Measurements from ENCODE around the gene DIO3. TPM values are rescaled to one million over a fixed set of nuclear protein-coding genes. Genes with fewer than 3 reads are reported as not detected.
"Not testable (repeated sequence)": the region's sequence is repeated elsewhere in the genome, so short reads cannot be mapped to it uniquely, and the experiment has no call there.

The DIO3 gene
- polyA plus RNA-seq, 12 donors = 1.3 to 6.8 (median 4.3) TPM; not detected in 1

DNA sequence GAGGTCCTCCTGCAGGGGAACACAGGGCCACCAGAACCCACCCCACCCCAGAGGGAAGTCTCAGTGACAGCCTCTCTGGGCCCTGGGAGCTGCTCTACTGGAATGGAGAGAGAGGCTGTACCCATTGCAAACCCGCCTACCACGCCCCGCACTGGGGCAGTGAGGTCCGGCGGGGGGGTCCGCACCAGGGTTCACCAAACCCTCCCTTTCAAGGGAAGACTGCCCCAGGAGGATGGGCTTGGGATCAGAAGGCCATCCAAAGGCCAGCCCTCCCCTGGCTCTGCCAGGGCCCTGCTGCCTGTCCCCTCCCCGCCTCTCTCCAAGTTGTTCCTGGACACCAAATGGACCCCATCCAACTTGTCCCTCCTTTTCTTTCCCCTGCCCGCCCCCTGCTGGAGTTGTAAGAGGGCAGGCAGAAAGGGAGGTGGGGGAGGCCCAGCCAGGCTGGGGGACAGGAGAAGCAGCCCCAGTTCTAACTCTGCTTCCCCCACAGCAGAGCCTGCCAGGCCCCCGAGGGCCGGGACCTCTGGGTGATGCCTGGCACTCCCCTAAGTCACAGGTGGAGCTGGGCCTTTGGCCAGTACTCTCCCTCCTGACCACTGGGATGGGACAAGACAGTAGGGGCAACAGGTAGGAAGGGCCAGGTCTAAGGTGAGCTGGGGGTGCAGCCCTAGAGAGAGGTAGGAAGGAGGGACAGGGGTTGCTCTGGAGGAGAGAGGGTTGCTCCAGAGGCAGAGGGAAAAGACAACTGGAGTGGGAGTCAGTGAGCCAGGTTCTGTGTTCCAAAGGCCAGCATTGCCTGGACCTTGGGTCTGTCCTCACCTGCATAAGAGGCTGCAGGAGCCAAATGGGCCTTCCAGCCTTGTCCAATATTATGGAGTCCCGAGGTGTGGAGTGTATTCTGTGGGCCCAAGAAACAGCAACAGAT lies 3.2 kb upstream of the DIO3 start:
- no peak for DNase-seq

DNA sequence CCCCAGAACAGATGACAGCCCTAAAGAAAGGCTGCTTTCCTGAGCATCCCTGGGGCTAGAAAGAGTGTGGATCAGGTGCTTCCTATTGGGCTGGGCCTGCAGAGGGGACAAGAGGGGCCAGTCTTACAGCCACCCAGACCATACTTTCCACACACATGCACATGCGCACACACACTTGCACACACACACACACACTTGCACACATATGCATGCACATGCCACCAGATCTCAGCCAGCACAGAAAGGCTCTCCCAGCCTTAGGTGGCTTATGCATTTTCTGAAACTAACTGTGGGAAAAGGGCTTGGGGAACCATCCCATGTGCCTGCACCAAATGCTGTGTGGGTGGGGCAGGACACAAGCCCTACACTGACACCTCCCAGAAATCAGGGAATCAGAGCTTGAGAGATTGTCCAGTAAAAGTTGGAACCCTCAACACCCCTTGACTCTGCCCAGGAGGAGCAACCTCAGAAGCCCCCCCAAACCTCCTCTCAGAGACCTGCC lies 2.5 kb upstream of the DIO3 start:
- DNase-seq = no peak

- no peak for DNase-seq
Observed at GRCh38 chr14:101559250-101559623, 2.1 kb upstream of the DIO3 start.

- DNase-seq = peak; percentile 46
Observed at GRCh38 chr14:101559624-101560533, 1.4 kb upstream of the DIO3 start.

DNA sequence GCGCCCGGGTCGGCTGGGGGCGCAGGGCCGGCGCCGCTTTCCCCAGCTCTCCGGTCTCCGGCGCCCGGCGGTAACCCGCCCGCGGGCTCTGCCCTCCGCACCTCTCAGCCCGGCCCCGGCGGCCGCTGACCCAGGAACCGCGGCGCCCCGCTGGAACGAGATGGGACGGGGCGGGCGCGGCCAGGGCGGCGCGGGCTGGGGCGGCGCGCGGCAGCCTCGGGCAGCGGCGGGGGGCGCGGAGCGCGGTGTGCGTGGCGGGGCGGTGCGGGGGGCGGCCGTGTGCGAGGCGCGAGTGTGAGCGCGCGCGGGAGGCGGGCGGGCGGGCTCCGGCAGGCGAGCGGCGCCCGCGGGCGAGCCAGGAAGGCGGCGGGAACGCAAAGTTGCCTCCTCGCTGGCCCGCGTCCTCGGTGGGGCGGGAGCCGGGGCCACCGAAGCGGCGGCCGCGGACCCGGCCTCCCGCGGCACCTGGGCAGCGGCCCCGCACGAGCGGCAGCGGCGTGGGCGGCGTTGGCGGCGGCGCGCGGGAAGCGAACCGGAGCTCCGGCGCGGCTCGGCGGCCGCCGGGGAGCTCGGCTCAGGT lies 671 bp upstream of the DIO3 start:
- DNase-seq = no peak

- no peak for DNase-seq
Observed at GRCh38 chr14:101561897-101562490, 699 bp downstream of the DIO3 start.

GRCh38 chr14:101562659-101563351 lies 1.5 kb downstream of the DIO3 start:
- DNase-seq = no peak

GRCh38 chr14:101563352-101563653 lies 2.0 kb downstream of the DIO3 start:
- DNase-seq = no peak

DNA sequence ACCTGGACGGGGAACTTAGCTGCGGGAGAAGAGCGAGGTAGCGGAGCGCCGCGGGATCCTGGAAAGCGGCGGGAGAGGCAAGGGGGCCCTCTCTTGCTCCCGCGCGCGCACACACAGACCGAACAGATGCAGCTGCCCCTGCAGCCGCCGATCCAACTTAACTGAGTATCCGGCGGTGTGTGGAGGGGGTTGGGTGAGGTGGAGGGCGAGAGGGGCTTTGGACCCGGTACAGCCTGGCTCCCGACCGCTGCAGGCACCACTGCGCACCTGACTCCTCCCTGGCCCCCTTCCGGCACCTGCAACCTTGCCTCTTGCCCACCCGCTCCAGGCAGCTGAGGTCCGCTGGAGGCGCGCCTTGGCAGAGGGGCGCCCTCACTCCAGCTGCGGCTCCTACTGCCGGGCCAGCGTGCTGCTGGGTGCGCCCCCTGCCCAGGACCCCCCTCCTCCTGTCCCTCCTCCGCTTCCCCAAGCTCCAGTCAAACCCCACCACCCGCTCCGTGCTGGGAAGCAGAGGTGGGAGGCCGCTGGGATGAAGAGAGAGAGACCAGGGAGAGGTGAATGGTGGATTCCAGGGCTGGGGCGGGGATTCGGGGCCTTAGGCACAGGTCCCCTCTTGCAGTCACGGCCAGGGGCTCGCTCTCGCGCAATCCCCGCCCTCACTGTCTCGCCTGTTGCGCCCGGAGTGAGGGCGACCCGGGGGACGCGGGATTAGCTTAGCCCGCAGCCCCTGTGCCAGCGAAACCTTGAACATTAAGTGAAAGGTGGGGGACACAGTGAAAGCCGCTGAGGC lies 2.6 kb downstream of the DIO3 start:
- no peak for DNase-seq

- no peak for DNase-seq
Observed at GRCh38 chr14:101564444-101564776, 3.1 kb downstream of the DIO3 start.

- DNase-seq = no peak
Observed at GRCh38 chr14:101564819-101565698, 3.8 kb downstream of the DIO3 start.

DNA sequence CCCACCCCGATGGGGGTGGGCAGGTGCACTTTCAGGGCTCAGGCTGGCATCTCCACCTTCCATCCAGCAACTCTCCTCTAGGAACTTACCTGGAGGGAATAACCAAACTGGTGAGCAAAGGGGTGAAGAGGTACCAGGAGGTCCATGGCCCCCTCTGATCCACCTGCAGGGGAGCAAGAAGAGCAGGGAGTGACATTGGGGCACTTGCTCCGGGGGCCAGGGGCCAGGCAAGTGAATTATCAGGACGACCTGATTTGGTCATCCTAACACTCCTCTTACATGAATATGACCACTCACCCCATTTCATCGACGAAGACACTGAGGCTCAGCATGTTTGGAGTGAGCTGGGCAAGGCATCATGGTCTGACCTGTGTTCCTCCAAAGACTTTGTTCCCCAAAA lies 6.0 kb downstream of the DIO3 start:
- no peak for DNase-seq

GRCh38 chr14:101571004-101571403 lies 9.7 kb downstream of the DIO3 start:
- no peak for DNase-seq

DNA sequence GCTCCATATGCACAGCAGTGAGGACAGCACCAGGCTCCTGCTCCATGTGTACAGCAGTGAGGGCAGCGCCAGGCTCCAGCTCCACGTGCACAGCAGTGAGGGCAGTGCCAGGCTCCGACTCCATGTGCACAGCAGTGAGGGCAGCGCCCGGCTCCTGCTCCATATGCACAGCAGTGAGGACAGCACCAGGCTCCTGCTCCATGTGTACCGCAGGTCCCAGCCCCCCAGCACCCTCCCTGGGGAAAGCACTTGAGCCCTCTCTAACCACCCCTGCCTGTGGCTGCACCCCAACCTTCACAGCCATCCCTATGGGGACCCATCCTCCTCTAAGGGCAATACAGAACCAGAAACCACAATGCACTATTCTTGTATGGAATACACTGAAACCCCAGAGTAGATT lies 11.2 kb downstream of the DIO3 start:
- DNase-seq = not testable (repeated sequence)

DNA sequence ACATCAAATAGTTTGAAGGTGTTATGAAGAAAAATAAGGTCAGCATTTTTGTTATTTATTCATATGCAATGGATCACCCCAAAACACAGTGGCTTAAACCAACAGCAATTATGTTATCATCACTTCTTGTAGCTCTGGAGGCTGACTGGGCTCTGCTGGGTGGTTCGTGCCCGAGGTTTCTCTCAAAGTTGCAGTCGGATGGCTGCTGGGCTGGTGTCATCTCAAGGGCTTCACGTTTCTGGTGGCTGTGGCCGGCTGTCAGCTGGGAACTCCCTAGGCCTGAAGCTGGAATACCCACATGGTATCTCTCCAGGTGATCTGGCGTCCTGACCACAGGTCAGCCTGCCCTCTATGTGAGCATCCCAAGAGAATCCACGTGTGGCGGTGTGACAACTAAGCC lies 12.0 kb downstream of the DIO3 start:
- DNase-seq = no peak

- DNase-seq = no peak
Observed at GRCh38 chr14:101575581-101575980, 14.3 kb downstream of the DIO3 start.

DNA sequence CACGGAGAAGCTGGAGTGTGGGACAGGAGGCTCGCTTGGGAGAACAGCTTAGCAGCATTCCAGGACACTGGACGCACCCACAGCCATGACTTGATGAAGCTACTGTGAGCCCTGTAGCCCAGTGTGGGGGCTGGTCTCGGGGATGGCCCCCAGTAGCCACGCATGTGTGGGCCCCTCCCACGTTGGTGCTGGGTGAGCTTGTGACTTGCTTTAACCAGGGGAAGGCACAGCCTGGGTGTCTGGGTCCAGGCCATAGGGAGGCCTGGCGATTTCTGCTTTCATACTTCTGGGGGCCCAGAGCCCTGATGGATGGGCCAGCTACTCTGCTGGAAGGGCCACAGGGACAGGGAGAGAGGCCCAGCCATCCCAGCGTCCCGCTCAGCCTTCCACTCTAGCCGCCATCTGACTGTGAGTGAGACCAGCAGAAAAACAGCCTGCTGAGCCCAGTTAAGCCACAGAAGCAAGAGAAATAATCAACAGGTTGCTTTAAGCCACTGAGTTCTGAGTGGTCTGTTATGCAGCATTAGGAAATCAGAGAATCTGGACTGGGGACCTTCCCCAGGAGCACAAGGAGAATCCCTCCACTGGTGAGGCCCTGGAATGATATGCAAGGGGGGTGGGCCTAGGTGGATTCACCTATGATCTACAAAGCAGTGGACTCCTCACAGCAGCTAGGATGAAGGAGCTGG lies 16.1 kb downstream of the DIO3 start:
- no peak for DNase-seq

GRCh38 chr14:101578489-101578888 lies 17.2 kb downstream of the DIO3 start:
- DNase-seq = no peak
